Embryonic facial prominence (tissue), 1 donor: ENCODE results near the gene DOC2B.
"Not testable (repeated sequence)": the region's sequence is repeated elsewhere in the genome, so short reads cannot be mapped to it uniquely, and the experiment has no call there.

ENCODE experiments used
- DNase-seq: peaks from one replicate; pipeline ENCODE4 v3.0.0-alpha.2; 2016; ENCODE audit errors: extremely low spot score

The DOC2B gene

GRCh38 chr17:192666-193425 lies 11.4 kb upstream of the DOC2B start:
- no peak for DNase-seq

- no peak for DNase-seq
Measured at GRCh38 chr17:189444-189843, 8.0 kb upstream of the DOC2B start.

GRCh38 chr17:187130-187529 lies 5.7 kb upstream of the DOC2B start:
- DNase-seq: no peak

- no peak for DNase-seq
Measured at GRCh38 chr17:185445-186138, 4.1 kb upstream of the DOC2B start.

GRCh38 chr17:183021-183420 lies 1.6 kb upstream of the DOC2B start:
- DNase-seq: no peak

GRCh38 chr17:182050-182751 lies 751 bp upstream of the DOC2B start:
- DNase-seq: no peak

GRCh38 chr17:180381-181244 lies 837 bp downstream of the DOC2B start:
- no peak for DNase-seq

GRCh38 chr17:179781-180380 lies 1.6 kb downstream of the DOC2B start:
- DNase-seq: no peak

GRCh38 chr17:179066-179432 lies 2.4 kb downstream of the DOC2B start:
- DNase-seq: no peak

GRCh38 chr17:178292-179065 lies 3.0 kb downstream of the DOC2B start:
- no peak for DNase-seq

- DNase-seq: no peak
Measured at GRCh38 chr17:177762-178161, 3.7 kb downstream of the DOC2B start.

GRCh38 chr17:177155-177554 lies 4.3 kb downstream of the DOC2B start:
- no peak for DNase-seq

GRCh38 chr17:173166-173911 lies 8.1 kb downstream of the DOC2B start:
- DNase-seq: no peak

- DNase-seq: no peak
Measured at GRCh38 chr17:172401-172800, 9.0 kb downstream of the DOC2B start.

GRCh38 chr17:171871-172270 lies 9.6 kb downstream of the DOC2B start:
- DNase-seq: no peak

GRCh38 chr17:170130-170670 lies 11.2 kb downstream of the DOC2B start:
- DNase-seq: no peak

GRCh38 chr17:168614-169013 lies 12.8 kb downstream of the DOC2B start:
- DNase-seq: not testable (repeated sequence)

- no peak for DNase-seq
Measured at GRCh38 chr17:165939-166338, 15.5 kb downstream of the DOC2B start.
